22Rv1 (cell line): ENCODE data around the gene NPTX1.

Experiments
- H3K27ac ChIP-seq: fragments of 450-650 bp; 2 replicates; pipeline ENCODE4 v1.5.1; 2017
- ZFX ChIP-seq: fragments of 450-650 bp; IDR thresholded peaks from 2 replicates; pipeline ENCODE4 v1.6.1; 2017; ENCODE audit warnings: antibody characterized with exemption, borderline replicate concordance
- TF ChIP-seq, protein P1 (sequence below): fragments of 450-650 bp; IDR thresholded peaks from 2 replicates; pipeline ENCODE4 v1.5.1; 2017; ENCODE audit warnings: mild to moderate bottlenecking

The NPTX1 gene

GRCh38 chr17:80422981-80423380 is 53.4 kb downstream of the NPTX1 start:
- H3K27ac ChIP-seq = no peak overlapping the region
- TF ChIP-seq, protein P1, sequence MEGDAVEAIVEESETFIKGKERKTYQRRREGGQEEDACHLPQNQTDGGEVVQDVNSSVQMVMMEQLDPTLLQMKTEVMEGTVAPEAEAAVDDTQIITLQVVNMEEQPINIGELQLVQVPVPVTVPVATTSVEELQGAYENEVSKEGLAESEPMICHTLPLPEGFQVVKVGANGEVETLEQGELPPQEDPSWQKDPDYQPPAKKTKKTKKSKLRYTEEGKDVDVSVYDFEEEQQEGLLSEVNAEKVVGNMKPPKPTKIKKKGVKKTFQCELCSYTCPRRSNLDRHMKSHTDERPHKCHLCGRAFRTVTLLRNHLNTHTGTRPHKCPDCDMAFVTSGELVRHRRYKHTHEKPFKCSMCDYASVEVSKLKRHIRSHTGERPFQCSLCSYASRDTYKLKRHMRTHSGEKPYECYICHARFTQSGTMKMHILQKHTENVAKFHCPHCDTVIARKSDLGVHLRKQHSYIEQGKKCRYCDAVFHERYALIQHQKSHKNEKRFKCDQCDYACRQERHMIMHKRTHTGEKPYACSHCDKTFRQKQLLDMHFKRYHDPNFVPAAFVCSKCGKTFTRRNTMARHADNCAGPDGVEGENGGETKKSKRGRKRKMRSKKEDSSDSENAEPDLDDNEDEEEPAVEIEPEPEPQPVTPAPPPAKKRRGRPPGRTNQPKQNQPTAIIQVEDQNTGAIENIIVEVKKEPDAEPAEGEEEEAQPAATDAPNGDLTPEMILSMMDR = no peak
- no peak for TF ChIP-seq ZFX

- TF ChIP-seq, protein P1 = no peak
- no peak for TF ChIP-seq ZFX
- no peak overlapping the region for H3K27ac ChIP-seq
These were observed 54.1 kb downstream of the NPTX1 start for GRCh38 chr17:80422276-80422675.

GRCh38 chr17:80421381-80422090 is 54.9 kb downstream of the NPTX1 start:
- H3K27ac ChIP-seq = no peak overlapping the region
- no peak for TF ChIP-seq ZFX
- TF ChIP-seq, protein P1 = no peak

DNA sequence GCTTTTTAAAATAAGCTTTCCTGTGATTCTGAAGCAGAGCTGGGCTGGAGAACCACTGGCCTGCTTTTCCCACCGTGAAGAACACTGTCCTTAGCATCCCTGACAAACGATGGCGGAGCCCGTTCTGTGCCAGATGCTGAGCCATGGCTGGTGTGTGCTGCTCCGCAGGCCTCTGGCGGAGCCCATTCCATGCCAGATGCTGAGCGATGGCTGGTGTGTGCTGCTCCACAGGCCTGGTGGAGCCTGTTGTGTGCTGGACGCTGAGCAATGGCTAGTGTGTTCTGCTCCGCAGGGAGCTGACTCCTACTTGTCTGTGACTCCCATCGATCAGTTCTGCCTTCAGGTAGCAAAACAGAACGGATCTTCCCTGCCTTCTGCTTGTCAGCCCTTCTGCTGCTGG is 57.2 kb downstream of the NPTX1 start:
- no peak overlapping the region for H3K27ac ChIP-seq
- no peak for TF ChIP-seq ZFX
- TF ChIP-seq, protein P1 = no peak

GRCh38 chr17:80418589-80418988 is 57.8 kb downstream of the NPTX1 start:
- TF ChIP-seq, protein P1 = no peak
- H3K27ac ChIP-seq = no peak overlapping the region
